Measurements from ENCODE around the gene MLXIP. TPM values are rescaled to one million over a fixed set of nuclear protein-coding genes. Genes with fewer than 3 reads are reported as not detected.

Gene MLXIP
- total RNA-seq, 2 donors from 2014 or later, result 13.1 to 57.7 TPM

DNA sequence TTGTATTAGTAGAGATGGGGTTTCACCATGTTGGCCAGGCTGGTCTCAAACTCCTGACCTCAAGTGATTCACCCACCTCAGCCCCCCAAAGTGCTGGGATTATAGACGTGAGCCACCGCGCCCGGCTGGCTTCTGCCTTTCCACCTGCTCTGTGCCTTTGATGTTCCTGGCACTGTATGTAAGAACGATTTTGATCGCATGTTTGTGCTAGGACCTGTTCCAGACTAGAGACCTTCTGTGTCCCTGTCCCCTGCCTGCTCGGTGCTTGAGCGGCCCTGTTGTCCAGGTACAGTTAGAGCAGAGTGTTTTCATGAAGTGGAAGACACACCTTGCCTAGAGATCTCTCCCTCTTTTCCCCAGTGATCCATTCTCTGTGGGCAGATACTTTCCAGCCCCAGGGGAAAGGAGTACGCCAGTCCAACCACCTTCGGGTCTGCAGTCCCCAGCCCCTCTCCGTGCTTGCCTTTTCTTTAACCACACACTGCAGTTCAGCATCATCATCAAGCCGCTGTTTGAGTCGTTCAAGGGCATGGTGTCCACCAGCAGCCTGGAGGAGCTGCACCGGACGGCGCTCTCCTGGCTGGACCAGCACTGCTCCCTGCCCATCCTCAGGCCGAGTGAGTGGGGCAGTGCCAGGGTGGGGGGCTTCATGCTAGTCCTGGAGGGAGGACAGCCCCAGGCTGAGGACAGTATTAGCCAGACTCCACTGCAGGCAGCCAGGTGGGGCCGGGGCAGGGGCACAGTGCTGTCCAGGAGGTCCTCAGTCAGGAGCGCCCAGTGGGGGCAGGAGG lies 62.1 kb downstream of the MLXIP start:
- TF ChIP-seq POLR2AphosphoS5 (IDR thresholded peaks at IDR 0.05) (no peak), POLR2A (IDR thresholded peaks at IDR 0.05) (no peak)
- TF ChIP-seq, protein P1, sequence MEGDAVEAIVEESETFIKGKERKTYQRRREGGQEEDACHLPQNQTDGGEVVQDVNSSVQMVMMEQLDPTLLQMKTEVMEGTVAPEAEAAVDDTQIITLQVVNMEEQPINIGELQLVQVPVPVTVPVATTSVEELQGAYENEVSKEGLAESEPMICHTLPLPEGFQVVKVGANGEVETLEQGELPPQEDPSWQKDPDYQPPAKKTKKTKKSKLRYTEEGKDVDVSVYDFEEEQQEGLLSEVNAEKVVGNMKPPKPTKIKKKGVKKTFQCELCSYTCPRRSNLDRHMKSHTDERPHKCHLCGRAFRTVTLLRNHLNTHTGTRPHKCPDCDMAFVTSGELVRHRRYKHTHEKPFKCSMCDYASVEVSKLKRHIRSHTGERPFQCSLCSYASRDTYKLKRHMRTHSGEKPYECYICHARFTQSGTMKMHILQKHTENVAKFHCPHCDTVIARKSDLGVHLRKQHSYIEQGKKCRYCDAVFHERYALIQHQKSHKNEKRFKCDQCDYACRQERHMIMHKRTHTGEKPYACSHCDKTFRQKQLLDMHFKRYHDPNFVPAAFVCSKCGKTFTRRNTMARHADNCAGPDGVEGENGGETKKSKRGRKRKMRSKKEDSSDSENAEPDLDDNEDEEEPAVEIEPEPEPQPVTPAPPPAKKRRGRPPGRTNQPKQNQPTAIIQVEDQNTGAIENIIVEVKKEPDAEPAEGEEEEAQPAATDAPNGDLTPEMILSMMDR (IDR thresholded peaks at IDR 0.05), result no peak
- WGBS, result 93% methylated on average over 17 of the region's 19 CpGs

DNA sequence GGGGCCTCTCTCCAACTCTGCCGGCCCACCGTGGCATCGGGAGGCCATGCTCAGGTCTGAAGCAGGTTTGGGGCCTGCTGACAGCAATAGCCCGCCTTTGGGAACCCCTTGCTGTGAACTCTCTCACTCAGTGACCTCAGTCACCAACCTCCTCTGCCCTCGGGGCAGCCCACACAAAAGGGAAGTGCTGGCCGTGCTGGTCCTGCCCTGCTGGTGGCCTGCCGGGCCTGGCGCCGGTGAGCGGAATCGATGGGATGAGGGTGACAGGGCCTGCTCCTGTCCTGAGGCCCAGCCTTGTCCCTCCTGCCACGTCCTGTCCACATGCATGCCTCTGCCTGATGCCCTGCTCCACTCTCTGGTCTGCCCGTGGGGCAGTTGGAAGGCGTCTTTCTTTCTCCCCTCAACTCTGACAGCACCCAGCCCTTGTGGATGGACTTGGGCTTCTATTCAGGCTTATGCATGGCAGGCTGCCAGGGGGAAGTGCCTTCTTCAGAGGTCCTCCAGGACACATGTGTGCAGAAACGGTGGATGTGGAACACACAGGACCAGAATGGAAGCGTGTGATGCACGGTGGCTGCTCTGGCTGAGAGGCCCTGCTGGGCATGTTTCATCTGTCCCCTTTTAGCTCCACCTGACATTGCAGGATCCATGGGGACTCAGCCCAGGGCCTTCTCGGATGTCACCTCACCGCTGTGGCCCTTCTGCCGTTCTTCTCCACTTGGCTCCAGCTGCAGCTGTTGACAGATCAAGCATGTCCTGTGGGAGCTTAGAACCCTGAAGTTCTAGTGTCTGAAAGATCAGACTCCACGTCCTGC lies 63.6 kb downstream of the MLXIP start:
- 83% methylated on average over 21 of the region's 21 CpGs for WGBS
- TF ChIP-seq POLR2AphosphoS5 (IDR thresholded peaks at IDR 0.05) (no peak), POLR2A (IDR thresholded peaks at IDR 0.05) (no peak)
- TF ChIP-seq, protein P1 (IDR thresholded peaks at IDR 0.05), result no peak

More for the DNA sequence above, 62.1 kb downstream of the MLXIP start:
- H3K27ac ChIP-seq, result no peak overlapping the region
- peaks cover 3 to 15% of the 10 kb centered on the region in 2 donors for H3K36me3 ChIP-seq
- intact Hi-C loops (cut with DNase I), result no loop called here
- DNase-seq (ENCODE audit: low spot score), result no peak
- no peaks in the 10 kb centered on the region for H3K4me1 ChIP-seq (replicated peaks)
- H3K9me3 ChIP-seq, result no peaks in the 10 kb centered on the region
- H3K27me3 ChIP-seq (replicated peaks; ENCODE audit: insufficient read depth), result no peaks in the 10 kb centered on the region
- H3K4me3 ChIP-seq, result no peak overlapping the region

DNA sequence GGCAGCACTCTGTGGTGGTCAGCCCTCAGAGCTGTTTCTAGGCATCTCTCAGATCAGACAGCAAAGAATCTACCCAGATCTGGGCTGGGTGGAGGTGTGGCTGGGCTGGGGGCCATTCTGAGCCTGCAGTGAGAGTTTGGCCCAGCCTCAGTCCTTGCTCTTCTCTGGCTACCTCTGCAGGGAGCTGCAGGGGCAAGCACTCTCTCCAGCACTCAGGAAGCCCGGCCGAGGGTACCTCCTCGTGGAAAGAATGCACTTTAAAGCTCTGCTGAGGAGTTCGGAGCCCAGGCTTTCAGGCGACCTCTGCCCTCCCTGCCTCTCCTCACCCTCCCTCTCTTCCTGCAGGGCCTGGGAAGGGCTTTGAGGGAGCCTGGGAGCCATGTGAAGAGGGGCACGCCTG lies 64.3 kb downstream of the MLXIP start:
- Histone ChIP-seq H3K27ac (no peak overlapping the region), H3K27me3 (replicated peaks; ENCODE audit: insufficient read depth) (no peaks in the 10 kb centered on the region), H3K4me3 (no peak overlapping the region), H3K36me3 (peaks cover 3 to 15% of the 10 kb centered on the region in 2 donors), H3K9me3 (no peaks in the 10 kb centered on the region), H3K4me1 (replicated peaks) (no peaks in the 10 kb centered on the region)
- 77% methylated on average over 6 of the region's 6 CpGs for WGBS
- TF ChIP-seq POLR2AphosphoS5 (IDR thresholded peaks at IDR 0.05), result no peak
- intact Hi-C loops (cut with DNase I), result no loop called here
- no peak for DNase-seq (ENCODE audit: low spot score)

More for the DNA sequence above, 63.6 kb downstream of the MLXIP start:
- intact Hi-C loops (cut with DNase I), result no loop called here
- no peaks in the 10 kb centered on the region for H3K27me3 ChIP-seq (replicated peaks; ENCODE audit: insufficient read depth)
- no peak for DNase-seq (ENCODE audit: low spot score)
- H3K9me3 ChIP-seq, result no peaks in the 10 kb centered on the region
- H3K27ac ChIP-seq, result no peak overlapping the region
- peaks cover 3 to 15% of the 10 kb centered on the region in 2 donors for H3K36me3 ChIP-seq
- no peak overlapping the region for H3K4me3 ChIP-seq
- no peaks in the 10 kb centered on the region for H3K4me1 ChIP-seq (replicated peaks)

DNA sequence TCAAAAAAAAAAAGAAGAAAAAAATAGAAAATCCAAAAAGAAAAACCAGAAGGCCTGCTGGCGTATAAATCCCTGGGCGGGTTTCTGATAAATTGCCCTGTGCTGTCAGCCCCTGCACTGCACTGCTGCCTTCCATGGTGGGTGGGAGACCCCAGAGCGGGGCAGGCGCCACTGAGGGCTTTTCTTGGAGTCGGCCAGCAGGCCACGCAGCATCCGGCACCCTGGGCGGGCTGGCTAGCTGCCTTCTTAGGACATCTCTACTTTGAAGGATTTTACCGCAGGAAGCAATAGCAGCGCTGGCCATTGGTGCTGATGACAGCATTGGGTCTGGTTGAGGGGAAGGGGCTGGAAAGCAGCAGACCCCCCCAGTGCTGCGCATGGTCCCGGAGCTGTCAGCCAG lies 66.3 kb downstream of the MLXIP start:
- intact Hi-C loops (cut with DNase I), result no loop called here
- peaks cover 3 to 15% of the 10 kb centered on the region in 2 donors for H3K36me3 ChIP-seq
- TF ChIP-seq POLR2A (IDR thresholded peaks at IDR 0.05) (no peak), POLR2AphosphoS5 (IDR thresholded peaks at IDR 0.05) (no peak)
- TF ChIP-seq, protein P1 (IDR thresholded peaks at IDR 0.05), result no peak
- WGBS, result 95% methylated on average over 12 of the region's 12 CpGs
- no peaks in the 10 kb centered on the region for H3K27me3 ChIP-seq (replicated peaks; ENCODE audit: insufficient read depth)
- no peaks in the 10 kb centered on the region for H3K9me3 ChIP-seq
- H3K4me1 ChIP-seq (replicated peaks), result no peaks in the 10 kb centered on the region
- no peak overlapping the region for H3K4me3 ChIP-seq
- no peak for DNase-seq (ENCODE audit: low spot score)
- no peak overlapping the region for H3K27ac ChIP-seq

DNA sequence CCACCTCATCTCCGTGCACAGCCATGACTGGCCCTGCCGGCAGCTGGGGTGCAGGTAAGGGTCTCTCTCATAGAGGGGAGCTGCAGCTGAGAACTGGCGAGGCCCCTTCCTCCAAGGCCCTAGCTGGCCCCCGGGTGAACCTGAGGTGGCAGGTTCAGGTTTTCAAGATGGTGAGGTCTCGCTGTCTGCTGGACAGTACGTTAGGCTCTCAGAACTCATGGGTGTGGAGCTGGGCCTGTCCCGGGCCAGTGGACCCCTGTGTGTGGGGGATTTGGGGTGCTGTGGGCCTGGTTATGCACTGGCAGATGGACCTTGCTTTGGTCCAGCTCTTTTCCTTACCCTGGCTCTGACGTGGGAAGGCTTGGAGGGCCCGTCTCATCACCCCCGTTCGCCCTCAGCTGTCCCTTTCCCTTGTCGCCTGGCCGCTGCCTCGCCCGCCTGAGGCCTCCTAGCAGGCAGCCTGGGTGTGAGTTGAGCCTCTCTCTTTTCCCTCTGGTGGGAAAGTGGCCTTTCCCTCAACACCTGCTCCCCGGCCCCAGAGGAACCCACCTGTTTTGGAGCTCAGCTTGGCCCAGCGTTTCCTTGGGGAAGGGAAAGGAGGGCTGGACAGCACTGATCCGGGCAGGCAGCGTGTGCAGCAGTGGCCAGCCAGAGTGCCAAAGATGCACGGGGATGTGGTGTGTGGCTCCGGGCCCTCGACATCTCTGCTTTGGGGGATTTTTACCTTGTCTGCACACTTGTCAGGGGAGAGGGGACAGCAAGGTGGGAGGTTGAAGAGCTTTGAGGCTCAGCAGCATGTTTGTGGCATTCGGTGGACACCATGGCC lies 67.2 kb downstream of the MLXIP start:
- H3K9me3 ChIP-seq, result no peaks in the 10 kb centered on the region
- TF ChIP-seq POLR2A (IDR thresholded peaks at IDR 0.05) (no peak), POLR2AphosphoS5 (IDR thresholded peaks at IDR 0.05) (no peak)
- TF ChIP-seq, protein P1 (IDR thresholded peaks at IDR 0.05), result no peak
- WGBS, result 85% methylated on average over 23 of the region's 23 CpGs
- H3K27me3 ChIP-seq (replicated peaks; ENCODE audit: insufficient read depth), result no peaks in the 10 kb centered on the region
- peaks cover 3 to 15% of the 10 kb centered on the region in 2 donors for H3K36me3 ChIP-seq
- H3K4me3 ChIP-seq, result no peak overlapping the region
- no peaks in the 10 kb centered on the region for H3K4me1 ChIP-seq (replicated peaks)
- DNase-seq (ENCODE audit: low spot score), result no peak
- H3K27ac ChIP-seq, result no peak overlapping the region
- intact Hi-C loops (cut with DNase I), result no loop called here

Data from prostate gland (tissue), 2 donors.